GM10248 (cell line): ENCODE data around the gene EPN3.

Experiments used
- CTCF ChIA-PET: fragments of 300-600 bp; sonication (Branson Sonifier 250); formaldehyde crosslinking; extraction: SDS; loops from one replicate; lab custom pipeline; 2021; ENCODE audit warnings: antibody characterized with exemption; lab: Yijun Ruan, JAX
- POLR2A ChIA-PET: fragments of 350-650 bp; sonication (Branson Sonifier 250); formaldehyde crosslinking; extraction: SDS; loops from one replicate; lab custom pipeline; 2020; ENCODE audit warnings: antibody characterized with exemption; lab: Yijun Ruan, JAX
- DNase-seq: peaks from one replicate; pipeline ENCODE4 v3.0.0; 2012; ENCODE audit errors: extremely low spot score
- TF ChIP-seq, protein P1 (sequence below): IDR thresholded peaks from 2 replicates; pipeline ENCODE4 v1.5.1; 2012; ENCODE audit warnings: mild to moderate bottlenecking, low read depth; ENCODE audit errors: extremely low read depth, missing control alignments, control extremely low read depth

EPN3 gene

DNA sequence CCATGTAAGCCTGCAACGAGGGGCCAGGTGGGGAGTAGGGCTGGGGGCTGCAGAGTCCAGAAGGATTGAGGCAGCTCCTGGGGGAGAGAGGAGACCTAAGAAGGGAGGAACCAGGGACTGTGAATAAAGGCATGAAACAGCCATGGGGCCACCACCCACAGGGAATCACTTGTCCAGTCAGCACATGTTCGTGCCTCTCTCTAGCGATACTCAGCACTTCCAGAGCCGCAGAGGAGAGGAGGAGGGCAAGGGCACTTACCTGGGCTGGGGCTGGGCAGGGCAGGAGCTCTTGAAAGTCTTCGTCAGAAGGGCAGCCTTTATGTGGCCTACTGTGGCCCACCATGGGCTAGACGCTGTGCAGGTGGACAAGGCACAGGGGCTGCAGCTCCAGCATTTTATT, 52.2 kb downstream of the EPN3 start:
- no peak for DNase-seq
- CTCF ChIA-PET = interaction anchor here (1.4 kb wide), 1 partner anchor 10 kb away, joined by 3 read pairs; no protein-coding TSS in a partner anchor
- POLR2A ChIA-PET = no interaction called here
- TF ChIP-seq, protein P1, sequence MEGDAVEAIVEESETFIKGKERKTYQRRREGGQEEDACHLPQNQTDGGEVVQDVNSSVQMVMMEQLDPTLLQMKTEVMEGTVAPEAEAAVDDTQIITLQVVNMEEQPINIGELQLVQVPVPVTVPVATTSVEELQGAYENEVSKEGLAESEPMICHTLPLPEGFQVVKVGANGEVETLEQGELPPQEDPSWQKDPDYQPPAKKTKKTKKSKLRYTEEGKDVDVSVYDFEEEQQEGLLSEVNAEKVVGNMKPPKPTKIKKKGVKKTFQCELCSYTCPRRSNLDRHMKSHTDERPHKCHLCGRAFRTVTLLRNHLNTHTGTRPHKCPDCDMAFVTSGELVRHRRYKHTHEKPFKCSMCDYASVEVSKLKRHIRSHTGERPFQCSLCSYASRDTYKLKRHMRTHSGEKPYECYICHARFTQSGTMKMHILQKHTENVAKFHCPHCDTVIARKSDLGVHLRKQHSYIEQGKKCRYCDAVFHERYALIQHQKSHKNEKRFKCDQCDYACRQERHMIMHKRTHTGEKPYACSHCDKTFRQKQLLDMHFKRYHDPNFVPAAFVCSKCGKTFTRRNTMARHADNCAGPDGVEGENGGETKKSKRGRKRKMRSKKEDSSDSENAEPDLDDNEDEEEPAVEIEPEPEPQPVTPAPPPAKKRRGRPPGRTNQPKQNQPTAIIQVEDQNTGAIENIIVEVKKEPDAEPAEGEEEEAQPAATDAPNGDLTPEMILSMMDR = no peak

DNA sequence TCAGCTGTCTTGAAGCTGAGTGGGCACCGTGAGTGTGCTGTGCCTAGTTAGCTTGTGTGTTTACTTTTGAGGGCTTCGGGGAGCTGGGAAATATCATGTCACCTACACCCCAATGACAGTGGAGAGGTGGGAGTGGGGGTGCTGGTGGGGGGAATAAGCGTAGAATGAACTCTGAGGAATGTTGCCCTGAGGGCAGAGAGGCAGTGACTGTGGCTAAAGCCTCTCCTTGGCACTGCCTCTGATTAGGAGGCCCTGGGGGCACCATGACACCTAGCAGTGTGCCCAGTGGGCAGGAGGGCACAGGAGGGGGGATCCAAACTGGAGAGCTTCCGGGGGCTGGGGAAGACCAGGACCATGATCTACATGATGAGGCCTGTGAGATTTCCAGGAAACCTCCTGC, 52.8 kb downstream of the EPN3 start:
- ChIA-PET POLR2A (no interaction called here), CTCF (interaction anchor here (1.4 kb wide), 1 partner anchor 11 kb away, joined by 3 read pairs; no protein-coding TSS in a partner anchor)
- DNase-seq = no peak
- TF ChIP-seq, protein P1 = no peak

DNA sequence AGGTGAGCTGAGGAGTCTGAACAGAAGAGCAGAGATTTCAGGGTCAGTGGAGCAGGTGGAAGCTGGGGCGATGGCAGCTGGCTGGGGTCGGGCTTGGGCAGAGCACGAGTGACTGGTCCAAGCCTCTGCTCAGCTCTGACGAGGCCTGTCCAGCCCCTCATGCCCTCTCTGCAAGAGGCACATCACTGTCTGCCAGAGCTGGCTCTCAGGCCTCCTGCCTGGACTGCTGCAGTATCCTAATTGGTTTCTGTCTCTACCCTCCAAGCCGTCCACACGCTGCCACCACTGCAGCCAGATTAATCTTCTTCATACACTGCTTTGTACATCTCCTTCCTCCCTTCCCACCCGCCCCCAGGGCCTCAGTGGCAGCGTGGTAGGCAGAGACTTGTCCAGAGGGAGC, 53.4 kb downstream of the EPN3 start:
- TF ChIP-seq, protein P1 = no peak
- ChIA-PET POLR2A (no interaction called here), CTCF (interaction anchor here (1.4 kb wide), 1 partner anchor 40 kb away, joined by 4 read pairs; no protein-coding TSS in a partner anchor)
- DNase-seq = no peak

DNA sequence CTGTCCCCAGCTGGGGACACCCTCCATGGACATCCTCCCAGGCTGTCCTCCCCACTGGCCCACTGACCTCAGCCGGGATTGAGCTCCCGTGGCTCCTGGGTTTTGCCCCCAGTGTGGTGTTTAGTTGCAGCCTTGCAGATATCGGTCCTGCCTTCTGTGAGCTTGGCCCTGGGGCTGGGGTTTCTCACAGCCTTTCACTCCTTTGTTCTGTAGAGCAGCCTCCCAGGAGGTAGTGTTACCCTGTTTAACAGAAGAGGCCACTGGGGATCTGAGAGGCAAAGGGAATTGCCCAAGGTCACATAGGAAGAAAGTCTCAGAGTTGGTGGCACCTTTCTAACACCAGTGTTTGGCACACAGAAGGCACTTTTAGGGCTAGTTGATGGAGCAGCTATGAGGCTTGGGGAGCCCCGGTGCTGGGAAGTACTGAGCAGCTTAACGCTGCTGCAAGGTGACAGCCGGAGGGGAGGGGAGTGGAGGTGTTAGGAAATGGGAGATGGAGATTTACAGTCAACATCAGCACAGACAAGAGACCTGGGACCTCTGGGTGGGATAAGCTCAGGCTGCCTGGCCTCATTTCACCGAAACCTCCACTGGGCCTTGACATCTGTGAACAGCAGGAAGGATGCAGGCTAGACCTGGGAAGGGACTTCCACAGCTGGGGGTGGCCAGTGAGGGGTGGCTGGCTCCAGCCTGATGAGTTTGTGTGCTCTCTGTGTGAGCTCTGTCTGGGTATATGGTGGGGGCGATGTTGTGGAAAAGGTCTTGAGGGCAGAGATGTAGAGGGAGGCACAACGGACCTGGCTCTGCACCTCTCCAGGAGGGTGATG, 54.1 kb downstream of the EPN3 start:
- CTCF ChIA-PET = interaction anchor here (1.0 to 1.4 kb wide), 2 partner anchors 19 to 40 kb away, joined by 3 to 4 read pairs; no protein-coding TSS in a partner anchor
- DNase-seq = no peak
- POLR2A ChIA-PET = no interaction called here
- TF ChIP-seq, protein P1 = no peak

DNA sequence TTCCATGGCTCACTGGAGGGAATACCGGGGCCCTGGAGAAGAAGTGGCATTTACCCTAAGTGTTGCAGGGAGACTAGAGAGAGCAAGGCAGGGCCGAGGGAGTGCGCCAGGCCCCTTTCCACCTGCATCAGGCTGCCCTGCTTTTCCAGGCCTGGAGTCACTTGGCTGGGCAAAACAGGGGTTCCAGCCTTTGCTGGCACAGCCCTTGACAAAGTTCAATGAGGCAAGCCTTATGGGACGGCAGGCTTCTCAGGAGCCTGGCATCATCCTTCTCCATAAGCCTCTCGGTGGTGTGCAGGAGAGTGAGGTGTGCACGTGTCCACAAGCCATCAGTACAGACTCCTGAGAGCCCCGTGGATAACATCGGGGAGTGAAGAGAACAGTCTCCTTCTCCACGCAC, 55.0 kb downstream of the EPN3 start:
- TF ChIP-seq, protein P1 = no peak
- ChIA-PET POLR2A (no interaction called here), CTCF (no interaction called here)
- no peak for DNase-seq

DNA sequence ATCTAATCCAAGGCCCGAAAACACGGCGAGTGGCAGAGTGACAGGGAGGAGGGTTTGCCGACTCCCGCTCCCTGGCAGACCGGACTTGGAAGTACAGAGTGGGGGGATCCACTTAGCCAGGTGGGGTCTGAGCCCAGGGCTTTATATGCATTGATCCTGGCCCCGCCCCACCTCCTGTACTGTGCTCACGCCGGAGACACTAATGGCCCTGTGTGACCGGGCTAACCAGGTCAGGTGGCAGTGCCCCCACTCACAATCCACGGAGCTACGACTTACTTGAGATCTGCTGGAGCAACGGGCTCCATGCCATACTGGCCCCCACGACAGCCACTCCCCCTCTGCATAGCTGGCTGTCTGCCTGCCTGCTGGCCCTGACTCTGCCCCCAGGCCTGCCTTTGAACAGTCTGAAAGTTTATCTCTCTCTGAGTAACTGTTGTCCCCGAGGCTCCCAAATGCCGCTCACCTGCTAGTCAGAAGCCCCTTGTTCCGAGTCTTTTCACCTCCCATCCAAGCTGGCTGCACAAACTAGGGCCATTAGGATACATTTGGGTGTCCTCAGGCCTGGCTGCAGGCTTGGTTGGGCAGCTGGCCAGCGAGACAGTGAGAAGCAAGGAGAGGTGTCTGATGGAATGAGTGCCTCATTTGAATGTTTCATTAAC, 56.0 kb downstream of the EPN3 start:
- DNase-seq = no peak
- CTCF ChIA-PET = interaction anchor here (1.6 kb wide), 1 partner anchor 107 kb away, joined by 3 read pairs; no protein-coding TSS in a partner anchor

More for the DNA sequence above, 56.0 kb downstream of the EPN3 start:
- POLR2A ChIA-PET = no interaction called here
- TF ChIP-seq, protein P1 = no peak
